Nephron progenitor cell (in vitro differentiated cells): Measurements from ENCODE around the gene GUCY1A1.

Source experiments
- DNase-seq: peaks from one replicate; pipeline ENCODE4 v3.0.0; 2021
- H3K27ac Mint-ChIP-seq: 2 replicates; pipeline ENCODE4 v1.8.0; 2021; ENCODE audit warnings: mild to moderate bottlenecking, moderate library complexity, mixed read lengths
- H3K27me3 Mint-ChIP-seq: 2 replicates; pipeline ENCODE4 v1.8.0; 2021; ENCODE audit warnings: mild to moderate bottlenecking, low read depth, mixed read lengths; ENCODE audit not compliant: poor library complexity
- H3K36me3 Mint-ChIP-seq: 2 replicates; pipeline ENCODE4 v1.8.0; 2021; ENCODE audit warnings: low read depth, mixed read lengths
- H3K4me1 Mint-ChIP-seq: 2 replicates; pipeline ENCODE4 v1.8.0; 2021; ENCODE audit warnings: mixed read lengths
- H3K4me3 Mint-ChIP-seq: 2 replicates; pipeline ENCODE4 v1.8.0; 2021; ENCODE audit warnings: mild to moderate bottlenecking, moderate library complexity, mixed read lengths
- H3K9me3 Mint-ChIP-seq: 2 replicates; pipeline ENCODE4 v1.8.0; 2021; ENCODE audit warnings: mild to moderate bottlenecking, moderate library complexity, mixed read lengths
- TF ChIP-seq, protein P1 (sequence below): fragments of 200-600 bp; sonication (generic); IDR thresholded peaks from 2 replicates; pipeline ENCODE4 v1.5.0; 2021; ENCODE audit warnings: antibody characterized with exemption

Gene GUCY1A1

DNA sequence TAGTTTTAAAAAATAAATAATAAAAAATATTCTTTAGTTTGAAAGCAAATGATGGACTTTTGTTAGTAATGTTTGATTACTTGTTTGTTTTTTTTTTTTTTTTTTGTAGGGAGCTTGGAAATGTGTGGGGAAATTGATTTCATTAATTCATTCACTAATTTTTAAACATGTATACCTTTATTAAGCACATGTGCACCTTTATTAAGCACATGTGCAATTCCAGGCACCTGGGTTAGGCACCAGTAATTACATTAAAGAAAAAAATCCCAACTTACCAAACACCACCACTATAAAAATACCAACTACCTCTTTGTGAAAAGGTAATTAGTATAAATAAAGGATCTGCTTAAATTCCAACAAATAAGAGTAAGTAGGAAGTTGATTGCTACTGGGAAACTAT lies 101.7 kb downstream of the GUCY1A1 start:
- Mint-ChIP-seq H3K27ac (no peak overlapping the region), H3K27me3 (peaks cover 13% of the 10 kb centered on the region), H3K36me3 (no peaks in the 10 kb centered on the region), H3K4me3 (no peak overlapping the region), H3K4me1 (no peaks in the 10 kb centered on the region), H3K9me3 (no peaks in the 10 kb centered on the region)
- TF ChIP-seq, protein P1, sequence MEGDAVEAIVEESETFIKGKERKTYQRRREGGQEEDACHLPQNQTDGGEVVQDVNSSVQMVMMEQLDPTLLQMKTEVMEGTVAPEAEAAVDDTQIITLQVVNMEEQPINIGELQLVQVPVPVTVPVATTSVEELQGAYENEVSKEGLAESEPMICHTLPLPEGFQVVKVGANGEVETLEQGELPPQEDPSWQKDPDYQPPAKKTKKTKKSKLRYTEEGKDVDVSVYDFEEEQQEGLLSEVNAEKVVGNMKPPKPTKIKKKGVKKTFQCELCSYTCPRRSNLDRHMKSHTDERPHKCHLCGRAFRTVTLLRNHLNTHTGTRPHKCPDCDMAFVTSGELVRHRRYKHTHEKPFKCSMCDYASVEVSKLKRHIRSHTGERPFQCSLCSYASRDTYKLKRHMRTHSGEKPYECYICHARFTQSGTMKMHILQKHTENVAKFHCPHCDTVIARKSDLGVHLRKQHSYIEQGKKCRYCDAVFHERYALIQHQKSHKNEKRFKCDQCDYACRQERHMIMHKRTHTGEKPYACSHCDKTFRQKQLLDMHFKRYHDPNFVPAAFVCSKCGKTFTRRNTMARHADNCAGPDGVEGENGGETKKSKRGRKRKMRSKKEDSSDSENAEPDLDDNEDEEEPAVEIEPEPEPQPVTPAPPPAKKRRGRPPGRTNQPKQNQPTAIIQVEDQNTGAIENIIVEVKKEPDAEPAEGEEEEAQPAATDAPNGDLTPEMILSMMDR = no peak
- DNase-seq = no peak

DNA sequence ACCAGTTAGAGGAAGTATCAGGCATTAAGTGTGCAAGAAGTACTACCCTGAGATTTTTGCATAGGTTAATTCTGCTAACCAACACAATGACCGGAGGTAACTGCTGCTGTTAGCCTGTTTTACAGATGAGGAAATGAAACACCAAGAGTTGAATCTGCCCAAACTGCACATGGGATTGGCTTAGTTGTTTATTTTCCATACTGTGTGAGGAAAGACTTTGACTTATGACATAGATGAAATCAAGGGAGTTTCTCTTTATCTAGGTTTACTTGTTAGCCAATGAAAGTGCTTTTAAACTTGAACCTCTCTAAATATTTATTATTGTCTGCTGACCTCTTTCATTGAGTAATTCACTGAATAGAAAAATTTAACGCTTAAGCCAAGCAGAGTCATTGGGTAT lies 102.4 kb downstream of the GUCY1A1 start:
- Mint-ChIP-seq H3K27ac (no peak overlapping the region), H3K9me3 (no peaks in the 10 kb centered on the region), H3K4me1 (no peaks in the 10 kb centered on the region), H3K4me3 (no peak overlapping the region), H3K27me3 (peaks cover 9% of the 10 kb centered on the region), H3K36me3 (no peaks in the 10 kb centered on the region)
- TF ChIP-seq, protein P1 = no peak
- no peak for DNase-seq

DNA sequence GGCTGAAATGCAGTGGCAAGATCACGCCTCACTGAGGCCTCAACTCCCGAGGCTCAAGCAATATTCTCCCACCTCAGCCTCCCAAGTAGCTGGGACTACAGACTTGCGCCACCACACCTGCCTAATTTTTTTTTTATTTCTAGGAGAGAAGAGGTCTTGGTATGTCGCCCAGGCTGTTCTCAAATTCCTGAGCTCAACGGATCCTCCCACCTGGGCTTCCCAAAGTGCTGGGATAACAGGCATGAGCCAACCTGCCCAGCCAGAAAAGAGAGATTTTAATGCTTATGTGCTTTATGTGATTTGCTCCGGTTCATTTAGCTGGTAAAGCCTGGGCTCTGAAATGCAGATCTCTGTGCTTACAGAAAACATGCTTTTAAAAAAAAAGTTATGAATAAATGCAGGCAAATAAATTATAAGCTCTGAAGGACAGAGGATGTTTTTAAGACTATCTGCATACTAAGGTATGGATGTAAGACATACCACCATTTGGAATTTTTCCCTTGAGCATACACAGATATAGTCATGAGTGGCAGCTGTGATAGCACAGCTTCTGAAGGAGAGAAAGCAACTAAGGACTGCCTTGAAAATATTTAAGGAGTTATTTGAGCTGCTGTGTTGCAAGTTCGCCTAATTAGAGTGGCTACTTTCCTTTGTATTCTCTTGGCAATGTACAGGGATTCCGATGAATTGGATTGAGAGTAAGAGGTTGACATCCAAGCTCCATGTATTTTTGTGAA lies 106.0 kb downstream of the GUCY1A1 start:
- no peaks in the 10 kb centered on the region for H3K4me1 Mint-ChIP-seq
- peaks cover 5% of the 10 kb centered on the region for H3K36me3 Mint-ChIP-seq
- no peaks in the 10 kb centered on the region for H3K9me3 Mint-ChIP-seq
- no peak overlapping the region for H3K4me3 Mint-ChIP-seq
- H3K27ac Mint-ChIP-seq = no peak overlapping the region
- H3K27me3 Mint-ChIP-seq = peaks cover 3% of the 10 kb centered on the region
- DNase-seq = no peak
- TF ChIP-seq, protein P1 = no peak

DNA sequence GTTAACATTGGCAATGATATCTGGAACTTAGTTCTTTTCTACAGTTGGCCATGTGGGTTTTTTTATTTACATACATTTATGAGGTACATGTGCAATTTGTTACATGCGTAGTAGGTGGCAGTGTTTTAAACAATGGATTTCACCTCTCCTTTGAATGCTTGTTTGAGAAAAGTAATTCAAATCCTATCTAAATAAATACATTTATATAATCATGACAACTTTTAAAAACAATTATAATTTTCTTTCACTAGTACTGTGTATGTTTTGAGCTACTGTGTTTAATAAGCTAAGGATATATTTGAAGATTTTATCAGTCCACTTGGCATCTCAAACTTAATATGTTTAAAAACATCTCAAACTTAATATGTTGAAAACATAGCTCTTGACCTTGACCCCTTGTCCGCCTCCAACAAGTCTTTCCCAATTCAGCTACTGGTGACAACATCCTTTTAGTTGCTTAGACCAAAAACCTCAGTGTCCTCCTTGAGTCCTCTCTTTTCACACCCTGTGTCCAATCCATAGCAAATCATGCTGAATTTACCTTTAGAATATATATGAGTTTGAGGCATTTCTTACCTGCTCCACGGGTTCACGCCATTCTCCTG lies 106.7 kb downstream of the GUCY1A1 start:
- TF ChIP-seq, protein P1 = no peak
- Mint-ChIP-seq H3K9me3 (no peaks in the 10 kb centered on the region), H3K27me3 (peaks cover 3% of the 10 kb centered on the region), H3K4me3 (no peak overlapping the region), H3K36me3 (peaks cover 5% of the 10 kb centered on the region), H3K27ac (no peak overlapping the region), H3K4me1 (no peaks in the 10 kb centered on the region)
- DNase-seq = no peak

DNA sequence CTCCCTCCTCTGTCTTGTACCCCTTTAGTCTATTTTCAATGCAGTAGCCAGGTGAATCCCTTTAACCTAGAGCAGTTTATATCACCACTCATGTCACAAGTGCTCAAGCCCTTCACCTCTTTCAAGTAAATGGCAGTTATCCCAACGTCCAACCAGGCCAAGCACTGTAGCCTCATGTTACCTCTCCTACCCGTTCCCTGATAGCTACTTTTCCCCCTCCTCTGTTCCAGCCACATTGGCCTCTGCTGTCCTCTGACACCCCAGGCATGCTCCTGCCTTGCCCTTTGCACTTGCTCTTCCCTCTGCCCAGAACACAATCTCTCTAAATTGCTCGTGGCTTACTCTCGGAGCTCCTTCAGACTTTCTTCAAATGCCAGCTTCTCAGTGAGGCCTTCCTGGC lies 107.4 kb downstream of the GUCY1A1 start:
- Mint-ChIP-seq H3K27me3 (peaks cover 3% of the 10 kb centered on the region), H3K27ac (no peak overlapping the region), H3K9me3 (no peaks in the 10 kb centered on the region), H3K36me3 (peaks cover 5% of the 10 kb centered on the region), H3K4me3 (no peak overlapping the region), H3K4me1 (no peaks in the 10 kb centered on the region)
- DNase-seq = no peak
- TF ChIP-seq, protein P1 = no peak
